HG03460 (cell line): Measurements from ENCODE around the gene SLC27A4.
A peak's percentile ranks its signal among the peaks of the same experiment; 100 is the strongest.
"Not testable (repeated sequence)": the region's sequence is repeated elsewhere in the genome, so short reads cannot be mapped to it uniquely, and the experiment has no call there.

Experiments
- ATAC-seq: cut with Tn5 transposase; IDR thresholded peaks from one replicate; pipeline ENCODE4 v1.9.1; 2021; ENCODE audit not compliant: unreplicated experiment

Gene SLC27A4

GRCh38 chr9:128323791-128324190, 16.5 kb upstream of the SLC27A4 start:
- no peak for ATAC-seq

GRCh38 chr9:128324401-128324800, 15.9 kb upstream of the SLC27A4 start:
- no peak for ATAC-seq

- no peak for ATAC-seq
Observed at GRCh38 chr9:128325629-128326028, 14.7 kb upstream of the SLC27A4 start.

GRCh38 chr9:128333451-128333869, 6.9 kb upstream of the SLC27A4 start:
- ATAC-seq = no peak

- no peak for ATAC-seq
Observed at GRCh38 chr9:128335161-128335560, 5.2 kb upstream of the SLC27A4 start.

GRCh38 chr9:128335914-128336313, 4.4 kb upstream of the SLC27A4 start:
- no peak for ATAC-seq

GRCh38 chr9:128337936-128338335, 2.4 kb upstream of the SLC27A4 start:
- no peak for ATAC-seq

GRCh38 chr9:128338852-128339614, 1.3 kb upstream of the SLC27A4 start:
- not testable (repeated sequence) for ATAC-seq

- ATAC-seq = peak; percentile 28
Observed at GRCh38 chr9:128340691-128341434, 536 bp downstream of the SLC27A4 start.

GRCh38 chr9:128341435-128341849, 1.1 kb downstream of the SLC27A4 start:
- no peak for ATAC-seq

- no peak for ATAC-seq
Observed at GRCh38 chr9:128342971-128343680, 2.8 kb downstream of the SLC27A4 start.

- no peak for ATAC-seq
Observed at GRCh38 chr9:128343855-128344254, 3.5 kb downstream of the SLC27A4 start.

GRCh38 chr9:128344931-128345605, 4.7 kb downstream of the SLC27A4 start:
- ATAC-seq = no peak

GRCh38 chr9:128349125-128349524, 8.8 kb downstream of the SLC27A4 start:
- no peak for ATAC-seq

GRCh38 chr9:128349772-128350171, 9.4 kb downstream of the SLC27A4 start:
- no peak for ATAC-seq

GRCh38 chr9:128355451-128355850, 15.1 kb downstream of the SLC27A4 start:
- ATAC-seq = no peak

GRCh38 chr9:128358090-128358489, 17.8 kb downstream of the SLC27A4 start:
- ATAC-seq = no peak

- ATAC-seq = no peak
Observed at GRCh38 chr9:128358861-128359260, 18.5 kb downstream of the SLC27A4 start.

GRCh38 chr9:128360826-128361225, 20.5 kb downstream of the SLC27A4 start:
- ATAC-seq = no peak

- no peak for ATAC-seq
Observed at GRCh38 chr9:128361296-128361985, 21.1 kb downstream of the SLC27A4 start.
